Measurements from ENCODE around the gene KEAP1. TPM values are rescaled to one million over a fixed set of nuclear protein-coding genes. Genes with fewer than 3 reads are reported as not detected.

Gene KEAP1
- total RNA-seq, 1 donor from 2014 or later = 59.5 TPM

DNA sequence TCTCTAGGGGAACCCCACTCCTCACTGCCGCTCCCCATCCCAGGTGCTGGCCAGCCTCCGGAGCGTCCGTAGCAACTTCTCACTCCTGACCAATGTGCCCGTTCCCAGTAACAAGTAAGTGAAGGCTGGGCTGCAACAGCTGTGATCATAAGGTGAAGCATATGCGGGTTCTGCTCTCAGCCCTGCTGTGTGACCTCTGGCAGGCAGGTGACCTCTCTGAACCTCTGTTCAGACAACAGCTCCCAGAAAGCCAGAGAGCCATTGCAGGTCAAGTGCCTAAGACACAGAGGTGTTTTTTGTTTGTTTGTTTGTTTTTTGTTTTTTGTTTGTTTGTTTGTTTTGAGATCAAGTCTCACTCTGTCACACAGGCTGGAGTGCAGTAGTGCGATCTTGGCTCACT is 54.1 kb downstream of the KEAP1 start:
- Histone ChIP-seq H3K27me3 (ENCODE audit: control insufficient read depth, insufficient read depth, low read length) (no peaks in the 10 kb centered on the region), H3K36me3 (ENCODE audit: control insufficient read depth, insufficient read depth, low read length) (no peaks in the 10 kb centered on the region), H3K4me3 (ENCODE audit: low read depth, low read length) (no peak overlapping the region)
- TF ChIP-seq, protein P1, sequence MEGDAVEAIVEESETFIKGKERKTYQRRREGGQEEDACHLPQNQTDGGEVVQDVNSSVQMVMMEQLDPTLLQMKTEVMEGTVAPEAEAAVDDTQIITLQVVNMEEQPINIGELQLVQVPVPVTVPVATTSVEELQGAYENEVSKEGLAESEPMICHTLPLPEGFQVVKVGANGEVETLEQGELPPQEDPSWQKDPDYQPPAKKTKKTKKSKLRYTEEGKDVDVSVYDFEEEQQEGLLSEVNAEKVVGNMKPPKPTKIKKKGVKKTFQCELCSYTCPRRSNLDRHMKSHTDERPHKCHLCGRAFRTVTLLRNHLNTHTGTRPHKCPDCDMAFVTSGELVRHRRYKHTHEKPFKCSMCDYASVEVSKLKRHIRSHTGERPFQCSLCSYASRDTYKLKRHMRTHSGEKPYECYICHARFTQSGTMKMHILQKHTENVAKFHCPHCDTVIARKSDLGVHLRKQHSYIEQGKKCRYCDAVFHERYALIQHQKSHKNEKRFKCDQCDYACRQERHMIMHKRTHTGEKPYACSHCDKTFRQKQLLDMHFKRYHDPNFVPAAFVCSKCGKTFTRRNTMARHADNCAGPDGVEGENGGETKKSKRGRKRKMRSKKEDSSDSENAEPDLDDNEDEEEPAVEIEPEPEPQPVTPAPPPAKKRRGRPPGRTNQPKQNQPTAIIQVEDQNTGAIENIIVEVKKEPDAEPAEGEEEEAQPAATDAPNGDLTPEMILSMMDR (IDR thresholded peaks at IDR 0.05; ENCODE audit: insufficient read depth, low read length, severe bottlenecking) = no peak
- DNase-seq (ENCODE audit: low read depth) (no peak), FAIRE-seq (no peak)

DNA sequence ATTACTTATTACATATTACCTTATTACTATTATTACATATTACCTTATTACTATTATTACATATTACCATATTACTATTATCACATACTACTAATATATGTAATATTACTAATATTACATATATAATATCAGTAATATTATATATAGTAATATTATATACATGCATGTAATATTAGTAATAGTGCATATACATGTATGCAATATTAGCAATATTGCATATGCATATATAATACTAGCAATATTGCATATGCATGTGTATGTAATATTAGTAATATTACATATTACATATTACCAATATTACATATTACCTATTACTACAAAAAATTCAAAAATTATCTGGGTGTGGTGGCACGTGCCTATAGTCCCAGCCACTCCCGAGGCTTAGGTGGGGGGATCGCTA is 60.5 kb downstream of the KEAP1 start:
- Histone ChIP-seq H3K36me3 (ENCODE audit: control insufficient read depth, insufficient read depth, low read length) (no peaks in the 10 kb centered on the region), H3K4me3 (ENCODE audit: low read depth, low read length) (no peak overlapping the region), H3K27me3 (ENCODE audit: control insufficient read depth, insufficient read depth, low read length) (no peaks in the 10 kb centered on the region)
- no peak for FAIRE-seq
- DNase-seq (ENCODE audit: low read depth) = no peak
- TF ChIP-seq, protein P1 (IDR thresholded peaks at IDR 0.05; ENCODE audit: insufficient read depth, low read length, severe bottlenecking) = no peak

DNA sequence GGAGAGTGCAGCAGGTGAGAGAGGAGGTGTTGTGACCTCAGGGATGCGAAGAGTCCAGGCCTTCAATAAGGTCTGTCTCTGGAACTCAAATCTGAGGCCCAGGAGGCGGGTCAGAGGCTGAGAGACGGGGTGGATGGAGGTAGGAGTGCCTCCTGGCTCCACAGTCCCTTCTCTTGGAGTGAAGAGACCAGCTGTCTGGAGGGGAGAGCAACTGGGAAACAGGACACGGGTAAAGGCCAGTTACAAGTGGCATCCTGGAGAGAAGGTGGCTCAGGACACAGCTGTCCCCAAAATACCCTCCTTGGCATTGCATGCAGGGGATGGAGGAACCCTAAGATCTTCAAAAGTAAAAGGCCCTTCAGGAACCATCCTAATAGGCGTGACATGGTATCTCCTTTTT is 63.6 kb downstream of the KEAP1 start:
- TF ChIP-seq, protein P1 (IDR thresholded peaks at IDR 0.05; ENCODE audit: insufficient read depth, low read length, severe bottlenecking) = no peak
- H3K36me3 ChIP-seq (ENCODE audit: control insufficient read depth, insufficient read depth, low read length) = no peaks in the 10 kb centered on the region
- FAIRE-seq = no peak
- no peak for DNase-seq (ENCODE audit: low read depth)
- H3K4me3 ChIP-seq (ENCODE audit: low read depth, low read length) = no peak overlapping the region
- H3K27me3 ChIP-seq (ENCODE audit: control insufficient read depth, insufficient read depth, low read length) = no peaks in the 10 kb centered on the region

Other genes starting within 250 kb of the KEAP1 start
- gene ICAM1, start 232.2 kb downstream of the KEAP1 start, total RNA-seq = 0.79 and 0.90 TPM in 2 replicates
- 4.0 and 10.8 TPM in 2 replicates for gene ICAM4, start 216.4 kb downstream of the KEAP1 start, total RNA-seq
- 3.7 and 3.9 TPM in 2 replicates for gene ICAM5, start 213.4 kb downstream of the KEAP1 start, total RNA-seq
- gene ZGLP1, start 193.5 kb downstream of the KEAP1 start, total RNA-seq = 0.26 and 0.53 TPM in 2 replicates
- gene FDX2, start 187.3 kb downstream of the KEAP1 start, total RNA-seq = 21.8 and 24.2 TPM in 2 replicates
- 2.3 and 4.2 TPM in 2 replicates for gene RAVER1, start 169.8 kb downstream of the KEAP1 start, total RNA-seq
- gene ICAM3, start 163.7 kb downstream of the KEAP1 start, total RNA-seq = 5.0 and 5.5 TPM in 2 replicates
- 36.1 and 45.8 TPM in 2 replicates for gene TYK2, start 122.8 kb downstream of the KEAP1 start, total RNA-seq
- 195 TPM in 2 replicates for gene CDC37, start 99.8 kb downstream of the KEAP1 start, total RNA-seq
- gene PDE4A, start 82.8 kb downstream of the KEAP1 start, total RNA-seq = 0.13 and 0.26 TPM in 2 replicates
- 6.6 and 7.8 TPM in 2 replicates for gene S1PR5, start 14.1 kb upstream of the KEAP1 start, total RNA-seq
- 30.3 and 37.5 TPM in 2 replicates for gene ATG4D, start 40.5 kb upstream of the KEAP1 start, total RNA-seq
- 8.2 and 11.0 TPM in 2 replicates for gene KRI1, start 62.7 kb upstream of the KEAP1 start, total RNA-seq
- 6.6 and 13.3 TPM in 2 replicates for gene CDKN2D, start 65.6 kb upstream of the KEAP1 start, total RNA-seq
- gene AP1M2, start 84.0 kb upstream of the KEAP1 start, total RNA-seq = 114 and 135 TPM in 2 replicates
- 18.7 and 36.0 TPM in 2 replicates for gene SLC44A2, start 122.2 kb upstream of the KEAP1 start, total RNA-seq
- gene ILF3, start 151.0 kb upstream of the KEAP1 start, total RNA-seq = 85.8 and 97.4 TPM in 2 replicates
- 18.8 and 32.9 TPM in 2 replicates for gene QTRT1, start 198.1 kb upstream of the KEAP1 start, total RNA-seq
- gene DNM2, start 214.7 kb upstream of the KEAP1 start, total RNA-seq = 68.4 and 89.7 TPM in 2 replicates